Stomach smooth muscle (tissue), 2 donors: ENCODE results near the gene SMTNL2.
"Not testable (repeated sequence)": the region's sequence is repeated elsewhere in the genome, so short reads cannot be mapped to it uniquely, and the experiment has no call there.

Source experiments
- H3K27ac ChIP-seq: one replicate; pipeline ENCODE4 v1.7.0; 2013; ENCODE audit warnings: mild to moderate bottlenecking, low read length, inconsistent platforms
- H3K27me3 ChIP-seq, 2 donors: one replicate each; pipeline ENCODE4 v1.7.0; 2013; ENCODE audit warnings: low read length in 2 of 2; ENCODE audit not compliant: insufficient read depth in 2 of 2, control insufficient read depth in 1 of 2
- H3K36me3 ChIP-seq, 2 donors: one replicate each; pipeline ENCODE4 v1.7.0; 2013; ENCODE audit warnings: low read length in 2 of 2; ENCODE audit not compliant: control insufficient read depth in 2 of 2, insufficient read depth in 2 of 2
- H3K4me1 ChIP-seq: one replicate; pipeline ENCODE4 v1.7.0; 2013; ENCODE audit warnings: low read length; ENCODE audit not compliant: control insufficient read depth, insufficient read depth
- H3K4me3 ChIP-seq, 2 donors: one replicate each; pipeline ENCODE4 v1.7.0; 2013; ENCODE audit warnings: low read length in 2 of 2
- H3K9ac ChIP-seq, 2 donors: one replicate each; pipeline ENCODE4 v1.7.0; 2013; ENCODE audit warnings: low read length in 2 of 2, mild to moderate bottlenecking in 1 of 2
- H3K9me3 ChIP-seq, 2 donors: one replicate each; pipeline ENCODE4 v1.7.0; 2013; ENCODE audit warnings: low read length in 2 of 2; ENCODE audit not compliant: control insufficient read depth in 2 of 2
- donor health status: healthy.
- donor health status: Pancreatic carcinoma.

SMTNL2 gene

GRCh38 chr17:4655933-4656332, 71.6 kb downstream of the SMTNL2 start:
- not testable (repeated sequence) for H3K4me1 ChIP-seq, H3K27ac ChIP-seq, H3K4me3 ChIP-seq, H3K9me3 ChIP-seq, H3K36me3 ChIP-seq, H3K9ac ChIP-seq
- peaks cover 11 to 12% of the 10 kb centered on the region in 2 donors for H3K27me3 ChIP-seq

GRCh38 chr17:4657678-4658077, 73.3 kb downstream of the SMTNL2 start:
- peaks cover 6 to 8% of the 10 kb centered on the region in 2 donors for H3K27me3 ChIP-seq
- H3K4me1 ChIP-seq, result no peaks in the 10 kb centered on the region
- H3K4me3 ChIP-seq, result no peak overlapping the region
- H3K36me3 ChIP-seq, result no peaks in the 10 kb centered on the region
- no peak overlapping the region for H3K27ac ChIP-seq
- H3K9me3 ChIP-seq, result no peaks in the 10 kb centered on the region
- H3K9ac ChIP-seq, result no peak overlapping the region
